Heart right ventricle (tissue), 16 donors: ENCODE data around the gene MYH3. TPM values are rescaled to one million over a fixed set of nuclear protein-coding genes. Genes with fewer than 3 reads are reported as not detected.
A peak's percentile ranks its signal among the peaks of the same experiment; 100 is the strongest.

Source experiments
- ATAC-seq, 8 donors: fragments of 200-7000 bp; cut with Tn5 transposase; one replicate each; pipeline ENCODE4 v1.9.1; 2020; ENCODE audit warnings: mild to moderate bottlenecking in 8 of 8, moderate library complexity in 8 of 8, moderate number of reproducible peaks in 1 of 8
- DNase-seq, 2 donors: peaks; one replicate each; pipeline ENCODE4 v3.0.0-alpha.2; 2020
- H3K27ac ChIP-seq, 10 donors: fragments of 200-600 bp; sonication (generic) in 2 of 10; one replicate each; pipeline versions ENCODE4 v1.5.0 to v1.8.0; 2020 to 2022; ENCODE audit warnings: mild to moderate bottlenecking in 3 of 10
- H3K27me3 ChIP-seq, 7 donors: fragments of 200-600 bp; one replicate each; pipeline ENCODE4 v1.8.0; 2021 to 2022; ENCODE audit warnings: mild to moderate bottlenecking in 2 of 7
- H3K36me3 ChIP-seq, 9 donors: fragments of 200-600 bp; sonication (generic) in 1 of 9; one replicate each; pipeline versions ENCODE4 v1.5.0 to v1.8.0; 2020 to 2022; ENCODE audit warnings: mild to moderate bottlenecking in 2 of 9
- H3K4me1 ChIP-seq, 9 donors: fragments of 200-600 bp; sonication (generic) in 1 of 9; one replicate each; pipeline versions ENCODE4 v1.5.0 to v1.8.0; 2020 to 2022; ENCODE audit warnings: mild to moderate bottlenecking in 4 of 9
- H3K4me3 ChIP-seq, 10 donors: fragments of 200-600 bp; sonication (generic) in 2 of 10; one replicate each; pipeline versions ENCODE4 v1.5.0 to v1.8.0; 2020 to 2022; ENCODE audit warnings: mild to moderate bottlenecking in 7 of 10, moderate library complexity in 2 of 10
- H3K9me3 ChIP-seq, 11 donors: fragments of 200-600 bp in 10 of 11; sonication (generic) in 2 of 11; one replicate each; pipeline versions ENCODE4 v1.5.0 to v1.8.0; 2013 to 2022; ENCODE audit warnings: mild to moderate bottlenecking in 2 of 11, control low read depth in 1 of 11, moderate library complexity in 1 of 11
- CTCF ChIP-seq, 9 donors: fragments of 200-600 bp; sonication (generic) in 2 of 9; IDR thresholded peaks; one replicate each; pipeline versions ENCODE4 v1.5.0 to v1.8.0; 2021 to 2022; ENCODE audit warnings: antibody characterized with exemption in 9 of 9, mild to moderate bottlenecking in 5 of 9, moderate library complexity in 1 of 9
- WGBS, 2 donors: extraction: QIAGEN DNeasy Blood & Tissue Kit; methylation state at CpG; one replicate each; pipeline ENCODE4 v1.1.7; 2013; ENCODE audit warnings: inconsistent platforms in 1 of 2; 5-methylcytosine and 5-hydroxymethylcytosine counted together
- intact Hi-C, 10 donors: fragments of 100-400 bp; cut with DNase I; formaldehyde crosslinking; loops; one replicate each; pipeline versions ENCODE4 v1.11.1 to v1.14.2; 2022
- polyA plus RNA-seq, 2 donors: library from polyadenylated mRNA; stranded (reverse); fragments of 200-250 nt; gene quantifications; one replicate each; pipeline ENCODE4 v1.2.3, GENCODE V29; 2013
- total RNA-seq, 10 donors: library from RNA; stranded (reverse); fragmentation: NEBNext Ultra II Directional in 3 of 10; extraction: Animal tissue kit (Norgen Biotek cat#: 25700) in 3 of 10; gene quantifications; one replicate each; pipeline versions ENCODE4 v1.2.1 to v1.2.4, GENCODE V29; 2021 to 2023
- donor health status: Arrhythmogenic right ventricular cardiomyopathy.
- donor health status: ischemic (EF 13 %, LVEDD 7.1; RV severe dilation, severe dysfunction).
- donor health status: healthy with polysubstance abuse.
- donor health status: DM: no; HTN: yes; CAD: no.
- donor health status: DM: no; HTN: no; CAD: no.
- donor health status: ischemic (EF 25% LVEDD 6.9; RV normal size, moderate dysfunction).
- donor health status: ischemic (EF 25% LVEDD 5.7; RV mildly dilated, moderate dysfunction).
- donor health status: healthy.
- donor health status: DM: yes; HTN: yes; CAD: no.
- donor health status: Ischemic cardiomyopathy.
- donor health status: ischemic (EF 35%, LVEDD 5.7; RV mildly dilated, moderate dysfunction).
- donor health status: nonischemic (EF 11% LVEDD 7.7; RV severe dilation, severe dysfunction).
- donor health status: DM: yes; HTN: yes; CAD: no.
- donor health status: PGD.
- donor health status: ischemic (EF 29% LVEDD 5.4; RV normal size, mild dysfunction).
- donor health status: nonischemic (EF 23%, LVEDD 6.1; RV moderate dilation, normal function).

The MYH3 gene
- total and polyA plus RNA-seq, 12 donors = 0.12 to 1.4 (median 0.75) TPM

- H3K9me3 ChIP-seq = no peaks in the 10 kb centered on the region
- ATAC-seq (no peak), DNase-seq (no peak)
- no peak overlapping the region for H3K4me3 ChIP-seq
- TF ChIP-seq CTCF (IDR thresholded peaks at IDR 0.05) = no peak
- intact Hi-C loops = loop anchor here in 9 of 10 donors (2.0 to 10.0 kb wide), 9 partner anchors 58 to 1040 kb away; partner anchors contain the start of genes CFAP52 (in 1 of the 9) and STX8 (in 1 of the 9)
- no peak overlapping the region for H3K27ac ChIP-seq
- peaks cover 0 to 6% (median 0%) of the 10 kb centered on the region in 7 donors for H3K27me3 ChIP-seq
- peaks cover 0 to 14% (median 2%) of the 10 kb centered on the region in 9 donors for H3K4me1 ChIP-seq
- 85 to 88% methylated on average over 6 of the region's 6 CpGs for WGBS, 2 donors
- no peaks in the 10 kb centered on the region for H3K36me3 ChIP-seq
Measured at GRCh38 chr17:10617120-10617505, 40.0 kb downstream of the MYH3 start.

GRCh38 chr17:10616502-10617119, 40.5 kb downstream of the MYH3 start:
- peak; percentile 23 to 66 (median 61) for ATAC-seq
- 37 to 39% methylated on average over 9 of the region's 9 CpGs for WGBS, 2 donors
- no peaks in the 10 kb centered on the region for H3K36me3 ChIP-seq
- H3K27ac ChIP-seq = no peak overlapping the region
- H3K4me1 ChIP-seq = peaks cover 0 to 14% (median 2%) of the 10 kb centered on the region in 9 donors
- H3K4me3 ChIP-seq = no peak overlapping the region
- H3K9me3 ChIP-seq = no peaks in the 10 kb centered on the region
- DNase-seq = peak; percentile 69 to 74
- peaks cover 0 to 6% (median 0%) of the 10 kb centered on the region in 7 donors for H3K27me3 ChIP-seq
- intact Hi-C loops = loop anchor here in 9 of 10 donors (2.0 to 10.0 kb wide), 9 partner anchors 58 to 1039 kb away; partner anchors contain the start of genes CFAP52 (in 1 of the 9) and STX8 (in 1 of the 9)
- TF ChIP-seq CTCF (IDR thresholded peaks at IDR 0.05) = peak; percentile 92 to 100 (median 98)

- peak; percentile 25 to 75 (median 60) for ATAC-seq
- H3K4me3 ChIP-seq = no peak overlapping the region
- TF ChIP-seq CTCF (IDR thresholded peaks at IDR 0.05) = peak; percentile 36 to 81 (median 74)
- no peaks in the 10 kb centered on the region for H3K27me3 ChIP-seq
- intact Hi-C loops = loop anchor here (2.0 to 10.0 kb wide), 11 partner anchors 280 to 1037 kb away; partner anchors contain the start of genes CFAP52 (in 1 of the 10) and STX8 (in 1 of the 10)
- H3K36me3 ChIP-seq = no peaks in the 10 kb centered on the region
- no peaks in the 10 kb centered on the region for H3K9me3 ChIP-seq
- DNase-seq = peak in 1 of 2 donors; percentile 29
- no peak overlapping the region for H3K27ac ChIP-seq
- H3K4me1 ChIP-seq = peaks cover 0 to 14% (median 2%) of the 10 kb centered on the region in 9 donors
- WGBS, 2 donors = 59 to 65% methylated on average over 6 of the region's 6 CpGs
Measured at GRCh38 chr17:10614536-10615155, 42.5 kb downstream of the MYH3 start.

GRCh38 chr17:10613775-10614513, 43.2 kb downstream of the MYH3 start:
- ATAC-seq = peak in 3 of 8 donors; percentile 30 to 39 (median 36)
- H3K4me3 ChIP-seq = no peak overlapping the region

More at GRCh38 chr17:10613775-10614513, 43.2 kb downstream of the MYH3 start:
- H3K4me1 ChIP-seq = peaks cover 0 to 14% (median 2%) of the 10 kb centered on the region in 9 donors
- TF ChIP-seq CTCF (IDR thresholded peaks at IDR 0.05) = no peak
- H3K27me3 ChIP-seq = no peaks in the 10 kb centered on the region
- WGBS, 2 donors = 76 to 80% methylated on average over 16 of the region's 16 CpGs
- H3K9me3 ChIP-seq = no peaks in the 10 kb centered on the region
- no peaks in the 10 kb centered on the region for H3K36me3 ChIP-seq
- no peak for DNase-seq
- intact Hi-C loops = loop anchor here (2.0 to 10.0 kb wide), 7 partner anchors 279 to 689 kb away; no protein-coding TSS in a partner anchor
- H3K27ac ChIP-seq = no peak overlapping the region
